H54 (cell line): ENCODE measurements around the gene SDHB.

ENCODE experiments used
- DNase-seq: peaks from one replicate; pipeline ENCODE4 v3.0.0; 2011; ENCODE audit warnings: low spot score, mixed read lengths; ENCODE audit not compliant: insufficient read length
- FAIRE-seq: peaks from 3 replicates; lab custom pipeline; 2011; peaks lifted over from hg19 to GRCh38; lab: Jason Lieb, UNC
- POLR2A ChIP-seq: IDR thresholded peaks from 2 replicates; pipeline ENCODE4 v1.6.1; 2011; ENCODE audit warnings: low read depth, mild to moderate bottlenecking, low read length

Gene SDHB

DNA sequence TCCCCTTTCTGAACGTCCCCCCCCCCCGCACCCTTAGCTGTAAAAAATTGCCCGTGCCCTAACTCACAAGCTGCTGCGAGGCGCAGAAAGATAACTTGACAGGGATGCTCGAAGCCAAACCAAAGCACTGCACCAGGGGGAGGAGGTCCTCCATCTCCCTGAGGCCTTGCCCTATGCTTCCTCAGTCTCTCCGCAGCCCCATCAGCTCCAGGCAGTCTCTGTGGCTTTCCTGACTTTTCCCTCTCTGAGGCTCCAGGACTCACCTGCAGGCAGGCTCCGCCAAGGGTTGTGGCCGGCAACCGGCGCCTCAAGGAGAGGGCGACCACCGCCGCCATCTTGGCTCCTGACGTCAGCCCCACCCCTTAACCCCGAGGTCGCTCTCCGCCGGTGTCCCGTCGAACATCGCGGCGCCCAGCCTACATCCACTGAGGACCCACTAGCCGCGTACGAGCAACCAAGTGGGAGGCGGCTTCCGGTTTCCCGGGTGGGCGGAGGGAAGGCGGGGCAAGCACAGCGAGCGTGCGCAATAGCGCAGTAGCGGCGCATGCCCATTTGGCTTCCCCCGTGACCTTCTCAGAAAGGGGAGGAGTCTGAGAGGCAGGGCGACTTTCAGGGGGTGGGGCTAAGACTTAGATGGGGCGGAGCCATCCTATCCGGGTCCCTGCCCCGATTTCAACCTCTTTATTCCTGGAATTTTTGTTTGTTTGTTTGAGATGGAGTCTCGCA lies at the start of gene SDHB:
SDHB (minus strand) TSS at position 348 of the 726 bp plus-strand sequence; CDS start at position 335, 13 bp downstream.
- DNase-seq (peak; percentile 84), FAIRE-seq (peak; percentile 98)
- TF ChIP-seq POLR2A: peak; percentile 64

DNA sequence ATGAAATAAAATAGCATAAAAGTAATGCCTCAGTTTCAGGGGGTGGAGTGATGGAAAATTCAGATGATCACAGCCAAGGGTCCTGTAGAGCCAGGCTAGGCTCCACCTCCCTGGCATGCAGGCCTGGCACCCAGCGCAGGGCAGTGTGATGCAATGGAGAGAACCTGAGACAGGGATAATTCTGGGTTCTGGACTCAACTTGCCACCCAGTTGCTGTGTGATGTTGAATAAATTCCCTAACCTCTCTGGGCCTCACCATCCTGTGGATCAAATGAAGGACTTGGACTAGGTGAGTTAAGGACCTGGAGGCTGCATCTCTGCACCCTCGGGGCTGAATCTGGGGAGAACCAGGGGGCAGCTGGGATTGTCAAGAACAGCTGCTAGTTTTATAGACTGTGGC lies 48.4 kb upstream of the SDHB start:
- no peak for TF ChIP-seq POLR2A
- FAIRE-seq (no peak), DNase-seq (no peak)

DNA sequence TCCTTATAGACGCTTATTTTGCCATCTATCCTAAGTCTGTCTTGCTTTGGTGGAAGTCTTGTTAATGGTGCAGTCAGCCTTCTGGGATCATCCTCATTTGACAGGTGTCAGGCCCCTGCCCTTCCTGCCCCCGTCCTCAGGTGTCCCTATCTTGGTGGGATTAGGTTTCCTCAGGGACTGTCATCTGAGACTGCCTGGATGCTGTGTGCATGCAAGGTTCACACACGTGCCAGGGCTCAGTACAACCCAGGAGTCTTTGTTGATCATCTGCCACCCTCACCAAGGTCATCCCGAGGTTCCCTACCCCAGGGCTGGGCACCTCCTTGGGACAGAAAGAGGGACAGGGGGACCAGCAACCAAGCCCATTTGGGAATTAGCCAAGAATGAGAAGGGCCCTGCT lies 47.4 kb upstream of the SDHB start:
- FAIRE-seq (no peak), DNase-seq (no peak)
- no peak for TF ChIP-seq POLR2A

DNA sequence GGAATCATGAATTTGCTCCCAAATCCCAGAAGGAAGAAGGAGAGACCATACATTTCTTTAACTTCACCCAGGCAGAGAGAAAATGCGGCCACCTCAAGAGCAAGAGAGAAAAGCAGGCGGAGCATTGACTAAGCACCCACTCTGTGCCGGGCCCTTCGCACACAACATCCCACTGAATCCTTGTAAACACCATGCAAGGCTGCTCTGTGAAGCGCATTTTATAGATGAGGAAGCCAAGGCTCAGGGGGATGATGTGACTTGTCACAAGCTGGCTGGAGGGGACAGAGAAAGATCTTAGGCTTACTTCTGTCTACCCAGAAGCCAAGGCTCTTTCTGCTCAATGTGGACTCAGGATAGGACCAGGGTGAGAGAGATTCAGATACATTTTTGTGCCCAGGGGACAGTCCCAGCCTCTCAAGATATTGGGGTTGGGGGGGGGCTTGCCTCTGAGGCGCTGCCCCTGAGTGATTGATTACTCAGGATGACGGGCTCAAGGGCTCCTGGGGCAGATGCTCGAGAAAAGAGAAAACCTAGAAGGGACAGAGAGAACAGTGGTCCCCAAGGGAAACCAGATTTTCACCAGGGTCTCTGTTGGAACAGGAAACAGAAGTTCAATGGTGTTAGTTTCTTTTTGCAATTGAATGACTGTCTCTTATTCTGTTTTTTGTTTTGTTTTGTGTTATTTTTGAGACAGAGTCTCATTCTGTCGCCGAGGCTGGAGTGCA lies 45.9 kb upstream of the SDHB start:
- no peak for TF ChIP-seq POLR2A
- no peak for DNase-seq
- no peak for FAIRE-seq

DNA sequence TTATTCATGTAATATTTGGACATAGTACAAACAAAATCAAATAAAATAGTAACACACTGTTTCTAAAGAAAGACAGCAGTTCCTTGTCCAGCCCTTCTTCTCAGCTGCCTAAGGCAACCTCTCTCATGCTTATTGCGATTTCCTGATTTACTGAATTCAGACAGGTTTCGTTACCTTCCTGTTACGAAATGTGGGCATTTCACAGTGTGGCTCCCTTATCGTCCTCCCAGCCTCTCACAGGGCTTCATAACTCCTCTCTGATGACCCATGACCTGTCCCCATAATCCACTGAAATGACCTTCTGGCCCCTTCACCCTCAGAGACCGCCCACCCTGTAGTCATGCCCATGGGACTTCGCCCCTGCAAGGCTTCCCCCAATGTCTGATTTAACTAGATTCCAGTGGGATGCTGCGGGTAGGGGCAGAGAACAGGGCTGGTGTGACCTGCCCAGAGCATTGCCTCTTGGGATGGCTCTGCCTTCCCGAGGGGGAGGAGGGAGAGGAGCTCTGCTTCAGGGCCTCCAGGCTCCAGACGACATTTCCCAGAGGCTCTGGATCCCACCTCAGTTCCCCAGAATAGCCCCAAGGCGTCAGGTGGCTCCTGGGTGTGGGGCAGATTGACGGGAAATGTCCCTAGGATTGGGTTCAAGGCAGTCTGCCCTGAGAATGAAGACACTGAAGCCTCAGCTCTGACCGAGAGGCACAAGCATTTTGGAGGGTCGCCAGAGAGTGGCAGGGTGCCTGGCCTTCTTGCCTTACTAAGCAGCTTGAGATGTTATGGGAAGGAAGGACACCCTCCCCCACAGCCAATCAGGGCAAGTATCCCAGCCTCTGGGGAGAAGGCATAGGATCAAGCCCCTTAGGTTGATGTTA lies 44.9 kb upstream of the SDHB start:
- no peak for FAIRE-seq
- no peak for DNase-seq
- TF ChIP-seq POLR2A: no peak

DNA sequence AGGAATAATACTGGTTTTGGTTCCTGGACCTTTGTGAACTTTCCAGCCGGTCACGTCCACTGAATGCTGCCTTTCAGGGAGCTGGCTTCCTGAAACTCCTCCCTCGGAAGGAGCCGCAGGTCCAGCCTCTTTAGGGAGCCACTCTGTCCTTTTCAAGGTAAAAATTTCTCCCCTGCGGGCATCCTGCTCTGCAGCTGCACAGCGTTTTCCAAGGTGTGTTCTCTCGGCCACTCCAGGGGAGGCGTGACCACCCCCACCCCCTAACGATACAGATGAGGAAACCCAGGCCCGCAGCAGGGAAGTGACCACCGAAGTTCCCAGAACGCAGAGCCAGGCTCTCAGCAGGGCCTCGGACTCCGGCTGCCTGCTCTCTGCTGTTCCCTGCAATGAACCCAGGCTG lies 44.0 kb upstream of the SDHB start:
- FAIRE-seq: no peak
- no peak for DNase-seq
- TF ChIP-seq POLR2A: no peak

DNA sequence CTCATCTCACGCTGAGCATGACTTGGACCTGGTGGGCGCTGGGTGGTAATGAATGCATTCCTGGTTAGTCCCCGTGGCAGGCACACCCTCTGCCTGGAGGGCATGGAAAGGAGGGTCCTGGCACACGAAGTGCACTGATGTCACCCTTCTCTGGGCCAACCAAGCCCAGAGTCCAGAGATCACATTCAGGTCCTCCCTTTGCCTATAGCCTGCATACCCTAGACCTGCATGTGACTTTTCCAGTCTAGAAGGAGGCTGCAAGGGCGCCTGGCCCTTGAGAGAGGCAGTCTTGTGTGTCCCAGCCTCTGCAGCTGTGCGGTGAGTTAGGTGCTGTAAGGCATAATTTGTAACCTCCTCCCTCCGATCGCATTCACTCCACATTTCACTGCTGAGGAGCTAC lies 43.3 kb upstream of the SDHB start:
- no peak for TF ChIP-seq POLR2A
- no peak for FAIRE-seq
- no peak for DNase-seq

DNA sequence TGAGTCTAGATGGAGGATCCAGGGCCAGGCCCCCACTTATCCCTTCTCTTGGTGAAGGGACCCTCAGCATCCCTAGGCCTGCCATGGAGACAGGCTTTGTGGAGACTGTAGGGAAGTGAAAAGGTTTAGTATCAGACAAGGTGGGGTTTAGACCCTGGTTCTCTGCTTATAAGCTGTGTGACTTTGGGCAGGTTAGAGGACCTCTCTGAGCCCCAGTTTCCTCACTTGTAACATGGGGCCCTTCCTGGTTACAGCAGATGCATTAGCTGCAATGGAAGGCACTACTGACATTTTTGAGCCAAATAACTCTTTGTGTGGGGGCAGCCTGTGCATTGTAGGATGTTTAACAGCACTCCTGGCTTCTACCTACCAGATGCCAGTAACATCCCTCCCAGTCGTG lies 42.8 kb upstream of the SDHB start:
- no peak for FAIRE-seq
- DNase-seq: no peak
- TF ChIP-seq POLR2A: no peak

DNA sequence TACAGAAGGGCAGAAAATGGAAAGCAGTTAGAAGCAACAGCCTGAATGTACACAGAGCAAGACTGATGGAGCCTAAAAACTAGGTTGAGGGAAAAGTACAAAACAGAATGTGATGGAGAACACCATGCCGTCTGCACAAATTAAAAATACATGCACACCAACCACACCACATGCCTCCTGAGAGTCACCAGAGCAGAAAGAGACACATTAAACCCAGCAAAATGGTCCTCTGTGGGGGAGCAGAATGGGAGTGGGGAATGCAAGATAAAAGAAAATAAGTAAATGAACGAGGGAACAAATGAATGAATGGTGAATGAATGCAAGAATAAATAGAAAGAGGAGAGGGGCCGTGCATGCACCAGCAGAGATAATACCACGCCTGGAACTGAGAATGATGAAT lies 41.3 kb upstream of the SDHB start:
- TF ChIP-seq POLR2A: no peak
- no peak for FAIRE-seq
- DNase-seq: no peak

DNA sequence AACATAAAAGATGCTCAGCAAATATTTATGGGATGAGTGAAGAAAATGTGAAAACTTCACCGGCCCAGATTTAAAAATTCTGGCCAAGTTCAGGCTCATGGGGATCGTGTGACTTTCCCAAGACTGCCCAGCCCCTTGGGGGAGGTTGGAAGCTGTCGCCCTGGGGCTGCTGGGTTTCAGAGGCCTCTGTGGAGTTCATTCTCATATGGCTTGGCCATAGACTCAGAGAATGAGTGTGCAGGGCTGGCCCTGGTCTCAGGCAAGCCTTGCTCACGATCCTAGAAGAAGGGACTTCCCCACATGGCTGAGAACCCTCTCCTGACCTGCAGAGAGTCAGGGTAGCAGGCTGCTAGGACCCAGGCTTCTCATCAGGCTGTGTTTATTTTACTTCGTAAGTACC lies 40.8 kb upstream of the SDHB start:
- DNase-seq (no peak), FAIRE-seq (no peak)
- no peak for TF ChIP-seq POLR2A

DNA sequence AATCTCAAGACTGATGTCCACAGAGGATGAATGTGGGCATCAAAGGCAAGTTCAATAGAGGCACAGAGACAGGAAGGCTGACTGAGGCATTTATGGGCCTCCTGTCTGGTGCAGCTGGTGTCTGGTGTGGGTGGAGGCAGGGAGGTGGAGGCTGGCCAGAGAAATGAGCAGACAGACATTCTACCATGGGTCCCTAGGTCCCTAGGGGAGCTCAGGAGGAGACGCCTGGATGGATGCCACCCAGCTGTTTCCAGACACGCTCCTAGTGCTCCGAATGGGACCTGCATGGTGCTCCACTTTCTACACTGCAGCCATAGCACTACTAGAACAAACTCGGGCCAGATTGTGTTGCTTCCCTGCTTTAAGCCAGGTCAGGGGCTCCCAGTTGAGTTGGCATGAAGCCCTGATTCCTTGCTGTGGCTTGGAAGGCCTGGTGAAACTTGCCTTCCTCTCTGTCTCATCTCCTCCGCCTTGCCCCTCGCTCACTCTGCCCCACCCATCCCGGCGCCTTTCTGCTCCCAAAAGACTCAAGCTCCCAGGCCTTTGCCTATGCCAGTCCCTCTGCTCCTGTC lies 40.1 kb upstream of the SDHB start:
- DNase-seq (no peak), FAIRE-seq (no peak)
- no peak for TF ChIP-seq POLR2A

DNA sequence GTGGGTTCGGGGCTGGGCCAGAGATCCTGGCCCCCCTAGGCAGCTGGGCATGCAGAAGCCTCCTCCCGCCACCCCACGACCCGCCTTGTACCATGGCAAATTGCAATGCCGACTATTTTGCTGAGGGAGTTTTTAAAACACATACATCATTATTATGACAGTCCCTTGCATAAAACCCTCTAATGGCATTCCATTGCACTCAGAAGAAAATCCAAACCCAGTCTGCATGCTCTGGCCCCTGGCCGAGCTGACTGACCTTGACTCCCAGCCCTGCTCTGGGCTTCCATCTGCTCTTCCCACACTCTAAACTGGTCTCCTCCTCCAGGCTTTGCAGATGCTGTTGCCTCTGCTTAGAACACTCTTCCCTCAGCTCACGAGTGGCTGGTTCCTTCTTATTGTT lies 37.4 kb upstream of the SDHB start:
- DNase-seq (no peak), FAIRE-seq (no peak)
- TF ChIP-seq POLR2A: no peak

DNA sequence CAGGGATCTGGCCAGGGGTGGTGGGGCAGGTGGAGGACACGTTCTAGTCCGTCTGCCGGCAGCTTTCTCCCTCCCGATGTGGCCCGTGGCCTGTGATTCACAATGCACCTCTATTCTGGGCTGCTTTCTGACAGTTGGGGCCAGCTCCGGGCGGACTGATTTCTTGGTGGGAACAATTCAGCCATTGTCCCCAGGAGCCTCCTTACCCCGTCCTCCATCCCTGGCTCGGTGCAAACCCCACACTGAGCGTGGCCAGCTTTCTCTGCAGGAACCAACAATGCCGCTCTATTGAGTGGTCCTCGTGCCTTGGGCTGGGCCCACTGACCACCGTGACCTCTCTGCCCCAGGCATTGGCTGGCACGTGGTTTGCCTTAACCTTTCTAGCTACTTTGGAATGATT lies 35.7 kb upstream of the SDHB start:
- TF ChIP-seq POLR2A: no peak
- DNase-seq: no peak
- no peak for FAIRE-seq

DNA sequence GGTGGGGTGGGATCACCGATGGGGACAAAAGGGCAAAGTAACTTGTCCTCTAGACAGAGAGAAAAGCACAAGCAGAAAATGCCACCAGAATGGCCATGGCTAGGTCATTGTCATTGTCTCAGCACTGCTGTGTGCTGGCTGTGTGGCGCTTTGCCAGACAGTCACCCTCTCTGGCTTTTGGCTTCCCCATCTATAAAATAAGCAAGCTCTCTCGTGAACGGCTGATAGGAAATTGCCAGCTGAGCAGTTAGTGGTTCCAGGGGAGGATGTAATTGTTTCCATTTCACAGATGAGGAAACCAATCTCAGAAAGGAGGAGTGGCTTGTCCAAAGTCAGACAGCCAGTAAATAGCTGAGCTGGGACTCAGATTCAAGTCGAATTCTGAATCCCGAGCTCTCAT lies 32.9 kb upstream of the SDHB start:
- DNase-seq (no peak), FAIRE-seq (no peak)
- no peak for TF ChIP-seq POLR2A
